HL-60 (cell line): ENCODE measurements around the gene ADAM12.

Source experiments
- GABPA ChIP-seq: IDR thresholded peaks from 2 replicates; pipeline ENCODE4 v1.6.1; 2012; ENCODE audit warnings: low read depth
- POLR2AphosphoS5 ChIP-seq: IDR thresholded peaks from 2 replicates; pipeline ENCODE4 v1.6.1; 2012; ENCODE audit warnings: low read depth
- TF ChIP-seq, protein P1 (sequence below): IDR thresholded peaks from one replicate; pipeline ENCODE4 v1.5.1; 2011; ENCODE audit warnings: low read length, control low read depth, inconsistent platforms; ENCODE audit not compliant: insufficient read depth
- TF ChIP-seq, protein P2 (sequence below): IDR thresholded peaks from 2 replicates; pipeline ENCODE4 v1.6.1; 2012; ENCODE audit warnings: low read depth; ENCODE audit not compliant: insufficient replicate concordance

DNA sequence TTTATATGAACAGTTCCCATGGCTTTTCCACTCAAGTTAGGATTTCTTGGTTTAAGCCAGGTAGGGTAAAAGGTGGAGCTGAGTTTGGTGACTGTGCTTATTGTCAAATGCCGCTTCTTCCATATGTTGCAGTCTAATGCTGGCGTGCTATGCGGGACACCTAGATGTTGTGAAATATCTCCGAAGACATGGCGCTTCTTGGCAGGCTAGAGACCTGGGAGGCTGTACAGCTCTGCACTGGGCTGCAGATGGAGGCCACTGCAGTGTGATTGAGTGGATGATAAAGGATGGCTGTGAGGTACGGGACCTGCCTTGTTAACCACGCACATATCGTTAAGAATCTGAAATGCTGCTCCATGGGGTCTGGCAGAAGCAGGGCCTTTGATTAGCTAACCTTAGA lies 383.5 kb downstream of the ADAM12 start:
- no peak for TF ChIP-seq POLR2AphosphoS5
- TF ChIP-seq, protein P1, sequence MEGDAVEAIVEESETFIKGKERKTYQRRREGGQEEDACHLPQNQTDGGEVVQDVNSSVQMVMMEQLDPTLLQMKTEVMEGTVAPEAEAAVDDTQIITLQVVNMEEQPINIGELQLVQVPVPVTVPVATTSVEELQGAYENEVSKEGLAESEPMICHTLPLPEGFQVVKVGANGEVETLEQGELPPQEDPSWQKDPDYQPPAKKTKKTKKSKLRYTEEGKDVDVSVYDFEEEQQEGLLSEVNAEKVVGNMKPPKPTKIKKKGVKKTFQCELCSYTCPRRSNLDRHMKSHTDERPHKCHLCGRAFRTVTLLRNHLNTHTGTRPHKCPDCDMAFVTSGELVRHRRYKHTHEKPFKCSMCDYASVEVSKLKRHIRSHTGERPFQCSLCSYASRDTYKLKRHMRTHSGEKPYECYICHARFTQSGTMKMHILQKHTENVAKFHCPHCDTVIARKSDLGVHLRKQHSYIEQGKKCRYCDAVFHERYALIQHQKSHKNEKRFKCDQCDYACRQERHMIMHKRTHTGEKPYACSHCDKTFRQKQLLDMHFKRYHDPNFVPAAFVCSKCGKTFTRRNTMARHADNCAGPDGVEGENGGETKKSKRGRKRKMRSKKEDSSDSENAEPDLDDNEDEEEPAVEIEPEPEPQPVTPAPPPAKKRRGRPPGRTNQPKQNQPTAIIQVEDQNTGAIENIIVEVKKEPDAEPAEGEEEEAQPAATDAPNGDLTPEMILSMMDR = no peak
- TF ChIP-seq GABPA = no peak
- TF ChIP-seq, protein P2, sequence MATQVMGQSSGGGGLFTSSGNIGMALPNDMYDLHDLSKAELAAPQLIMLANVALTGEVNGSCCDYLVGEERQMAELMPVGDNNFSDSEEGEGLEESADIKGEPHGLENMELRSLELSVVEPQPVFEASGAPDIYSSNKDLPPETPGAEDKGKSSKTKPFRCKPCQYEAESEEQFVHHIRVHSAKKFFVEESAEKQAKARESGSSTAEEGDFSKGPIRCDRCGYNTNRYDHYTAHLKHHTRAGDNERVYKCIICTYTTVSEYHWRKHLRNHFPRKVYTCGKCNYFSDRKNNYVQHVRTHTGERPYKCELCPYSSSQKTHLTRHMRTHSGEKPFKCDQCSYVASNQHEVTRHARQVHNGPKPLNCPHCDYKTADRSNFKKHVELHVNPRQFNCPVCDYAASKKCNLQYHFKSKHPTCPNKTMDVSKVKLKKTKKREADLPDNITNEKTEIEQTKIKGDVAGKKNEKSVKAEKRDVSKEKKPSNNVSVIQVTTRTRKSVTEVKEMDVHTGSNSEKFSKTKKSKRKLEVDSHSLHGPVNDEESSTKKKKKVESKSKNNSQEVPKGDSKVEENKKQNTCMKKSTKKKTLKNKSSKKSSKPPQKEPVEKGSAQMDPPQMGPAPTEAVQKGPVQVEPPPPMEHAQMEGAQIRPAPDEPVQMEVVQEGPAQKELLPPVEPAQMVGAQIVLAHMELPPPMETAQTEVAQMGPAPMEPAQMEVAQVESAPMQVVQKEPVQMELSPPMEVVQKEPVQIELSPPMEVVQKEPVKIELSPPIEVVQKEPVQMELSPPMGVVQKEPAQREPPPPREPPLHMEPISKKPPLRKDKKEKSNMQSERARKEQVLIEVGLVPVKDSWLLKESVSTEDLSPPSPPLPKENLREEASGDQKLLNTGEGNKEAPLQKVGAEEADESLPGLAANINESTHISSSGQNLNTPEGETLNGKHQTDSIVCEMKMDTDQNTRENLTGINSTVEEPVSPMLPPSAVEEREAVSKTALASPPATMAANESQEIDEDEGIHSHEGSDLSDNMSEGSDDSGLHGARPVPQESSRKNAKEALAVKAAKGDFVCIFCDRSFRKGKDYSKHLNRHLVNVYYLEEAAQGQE = no peak
